GM12801 (cell line): ENCODE results near the gene THOC6.

Source experiments
- TF ChIP-seq, protein P1 (sequence below): IDR thresholded peaks from one replicate; pipeline ENCODE4 v1.5.1; 2011; ENCODE audit warnings: control low read depth; ENCODE audit not compliant: insufficient read length; ENCODE audit errors: extremely low read depth

Gene THOC6

DNA sequence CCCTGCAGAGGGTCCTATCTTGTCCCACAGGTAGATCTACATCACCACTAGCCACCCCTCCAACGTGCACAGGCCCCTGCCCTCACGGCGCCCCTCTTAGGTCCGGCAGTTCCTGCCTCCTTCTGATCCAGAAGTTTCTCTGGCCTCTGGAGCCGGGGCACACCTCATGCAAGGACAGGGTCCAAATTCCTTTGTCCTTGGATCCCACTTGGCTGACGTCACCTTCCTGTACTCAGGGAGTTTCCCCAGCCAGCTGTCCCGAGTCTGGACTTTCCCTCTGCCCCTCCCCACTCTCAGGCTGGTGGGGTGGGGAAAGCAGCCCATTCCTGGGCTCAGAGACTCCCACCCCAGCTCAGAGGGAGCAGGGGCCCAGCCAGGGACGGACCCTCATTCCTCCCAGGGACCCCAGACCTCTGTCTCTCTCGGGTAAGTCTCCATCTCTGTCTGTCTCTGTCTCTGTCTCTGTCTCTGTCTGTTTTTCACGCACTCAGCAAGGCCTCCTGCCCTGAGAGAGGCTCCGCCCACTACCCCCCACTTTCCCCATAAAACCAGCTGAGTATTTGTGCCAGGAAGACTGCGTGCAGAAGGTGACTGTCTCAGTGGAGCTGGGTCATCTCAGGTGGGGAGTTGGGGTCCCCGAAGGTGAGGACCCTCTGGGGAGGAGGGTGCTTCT, 41.4 kb downstream of the THOC6 start, which contains the start of gene IL32:
TSS of gene IL32 (plus strand) at position 572 of the 673 bp plus-strand sequence. CDS start 172 bp downstream, outside the sequence.
- TF ChIP-seq, protein P1, sequence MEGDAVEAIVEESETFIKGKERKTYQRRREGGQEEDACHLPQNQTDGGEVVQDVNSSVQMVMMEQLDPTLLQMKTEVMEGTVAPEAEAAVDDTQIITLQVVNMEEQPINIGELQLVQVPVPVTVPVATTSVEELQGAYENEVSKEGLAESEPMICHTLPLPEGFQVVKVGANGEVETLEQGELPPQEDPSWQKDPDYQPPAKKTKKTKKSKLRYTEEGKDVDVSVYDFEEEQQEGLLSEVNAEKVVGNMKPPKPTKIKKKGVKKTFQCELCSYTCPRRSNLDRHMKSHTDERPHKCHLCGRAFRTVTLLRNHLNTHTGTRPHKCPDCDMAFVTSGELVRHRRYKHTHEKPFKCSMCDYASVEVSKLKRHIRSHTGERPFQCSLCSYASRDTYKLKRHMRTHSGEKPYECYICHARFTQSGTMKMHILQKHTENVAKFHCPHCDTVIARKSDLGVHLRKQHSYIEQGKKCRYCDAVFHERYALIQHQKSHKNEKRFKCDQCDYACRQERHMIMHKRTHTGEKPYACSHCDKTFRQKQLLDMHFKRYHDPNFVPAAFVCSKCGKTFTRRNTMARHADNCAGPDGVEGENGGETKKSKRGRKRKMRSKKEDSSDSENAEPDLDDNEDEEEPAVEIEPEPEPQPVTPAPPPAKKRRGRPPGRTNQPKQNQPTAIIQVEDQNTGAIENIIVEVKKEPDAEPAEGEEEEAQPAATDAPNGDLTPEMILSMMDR, result no peak

DNA sequence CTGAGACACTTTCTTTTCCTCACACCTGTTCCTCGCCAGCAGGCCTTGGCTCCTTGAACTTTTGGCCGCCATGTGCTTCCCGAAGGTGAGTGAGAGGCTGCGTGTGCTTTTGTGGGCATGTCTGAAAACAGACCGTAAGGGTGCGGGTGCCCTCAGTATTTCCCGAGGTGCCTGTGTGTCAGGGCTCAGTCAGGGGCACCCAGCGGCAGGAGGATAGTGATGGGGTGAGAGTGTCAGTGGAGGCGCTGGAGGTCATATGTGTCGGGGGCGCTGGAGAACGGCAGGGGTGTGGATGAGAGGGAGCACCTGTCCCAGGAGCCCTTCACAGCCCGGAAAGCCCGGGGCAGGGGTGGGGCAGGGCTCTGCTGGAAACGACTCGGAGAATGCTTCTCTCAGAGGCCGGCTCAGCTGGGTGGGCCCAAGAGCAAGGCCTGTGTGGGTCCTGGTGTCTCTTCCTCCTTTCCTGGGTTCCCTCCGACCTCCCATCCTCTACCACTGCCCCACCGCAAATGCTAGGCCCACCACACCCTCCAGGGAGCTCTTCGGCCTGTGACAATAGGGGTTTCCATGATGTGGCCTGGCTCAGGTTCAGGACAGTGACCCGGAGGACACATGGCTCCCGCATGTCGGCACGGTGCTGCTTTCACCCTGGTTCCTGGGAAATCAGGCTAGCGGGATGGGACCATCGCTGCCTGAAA, 42.1 kb downstream of the THOC6 start:
- TF ChIP-seq, protein P1, result no peak

DNA sequence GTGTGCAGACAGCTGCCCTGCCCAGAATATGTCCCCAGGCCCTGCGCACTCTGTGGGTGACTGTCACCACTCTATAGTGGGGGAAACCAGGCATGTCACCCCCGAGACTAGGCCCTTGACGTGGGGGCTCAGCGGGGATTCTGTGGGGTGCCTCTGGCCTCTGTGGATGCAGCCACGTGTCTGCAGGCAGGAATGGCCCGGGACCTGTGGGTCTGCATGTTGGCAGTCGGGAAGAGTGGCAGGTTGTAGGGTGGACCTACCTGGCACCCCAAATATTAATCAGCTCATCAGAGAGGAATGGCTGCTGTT, 42.6 kb downstream of the THOC6 start:
- TF ChIP-seq, protein P1, result no peak

DNA sequence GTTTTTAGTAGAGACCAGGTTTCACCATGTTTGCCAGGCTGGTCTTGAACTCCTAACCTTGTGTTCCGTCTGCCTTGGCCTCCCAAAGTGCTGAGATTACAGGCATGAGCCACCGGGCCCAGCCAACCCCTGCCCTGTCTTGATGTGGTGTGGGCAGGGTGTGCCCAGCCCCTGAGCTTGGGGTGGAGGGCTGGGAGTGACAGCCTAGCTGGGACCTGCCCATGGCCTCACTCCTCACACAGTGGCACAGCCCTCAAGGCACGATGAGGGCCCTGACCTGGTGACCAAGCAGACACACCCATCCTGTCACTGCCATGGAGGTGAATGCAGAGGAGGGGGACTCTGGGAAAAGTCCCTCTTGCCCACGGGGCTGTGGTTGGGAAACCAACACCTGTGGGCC, 44.7 kb downstream of the THOC6 start:
- TF ChIP-seq, protein P1, result no peak

DNA sequence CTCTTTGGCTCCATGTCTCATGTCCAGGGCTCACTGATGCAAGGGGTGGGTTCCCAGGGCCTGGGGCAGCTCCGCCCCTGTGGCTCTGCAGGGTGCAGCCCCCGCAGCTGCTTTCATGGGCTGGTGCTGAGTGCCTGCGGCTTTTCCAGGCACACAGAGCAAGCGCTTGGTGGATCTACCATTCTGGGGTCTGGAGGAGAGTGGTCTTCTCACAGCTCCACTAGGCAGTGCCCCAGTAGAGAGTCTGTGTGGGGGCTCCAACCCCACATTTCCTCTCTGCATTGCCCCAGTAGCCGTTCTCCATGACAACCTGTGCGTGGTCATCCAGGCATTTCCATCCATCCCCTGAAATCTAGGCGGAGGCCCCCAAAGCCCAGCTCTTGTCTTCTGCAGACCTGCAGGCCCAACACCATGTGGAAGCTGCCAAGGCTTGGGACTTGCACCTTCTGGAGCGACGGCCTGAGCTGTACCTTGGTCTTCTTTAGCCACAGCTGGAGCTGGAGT, 46.8 kb downstream of the THOC6 start:
- TF ChIP-seq, protein P1, result no peak

DNA sequence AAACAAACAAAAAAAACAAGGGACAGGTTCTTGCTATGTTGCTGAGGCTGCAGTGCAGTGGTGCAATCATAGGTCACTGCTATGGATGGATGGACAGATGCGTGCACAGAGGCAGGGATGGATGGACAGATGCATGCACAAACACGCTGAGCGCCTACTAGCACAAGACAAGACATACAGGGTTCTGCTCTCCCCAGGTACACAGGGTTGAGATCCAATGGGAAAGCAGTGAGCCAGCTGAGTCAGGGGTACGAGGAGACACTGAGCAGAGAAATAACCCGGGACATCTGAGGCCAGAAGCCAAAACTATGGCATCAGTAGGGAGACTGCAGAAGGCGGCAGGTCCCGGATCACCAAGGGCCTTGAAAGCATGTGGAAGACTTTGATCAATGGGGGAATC, 47.8 kb downstream of the THOC6 start:
- TF ChIP-seq, protein P1, result no peak

DNA sequence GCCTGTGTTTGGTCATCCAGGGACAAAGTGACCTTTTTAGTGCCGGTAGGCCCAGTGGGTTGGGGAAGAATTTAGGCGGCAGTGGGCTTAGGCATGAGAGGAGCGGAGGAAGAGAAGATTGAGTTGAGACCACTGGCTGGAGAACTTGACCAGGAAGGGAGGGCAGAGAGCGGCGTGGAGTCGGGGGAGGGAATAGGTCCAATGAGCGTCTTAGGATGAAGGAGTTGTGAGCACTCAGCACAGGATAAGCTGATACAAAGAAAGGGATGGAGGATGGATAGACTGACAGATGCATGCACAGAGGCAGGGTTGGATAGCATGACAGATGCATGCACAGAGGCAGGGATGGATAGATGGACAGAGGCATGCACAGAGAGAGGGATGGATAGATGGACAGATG, 49.6 kb downstream of the THOC6 start:
- TF ChIP-seq, protein P1, result no peak
